NCI-H748 treated with DMSO at 0.1 percent for 48 hours (cell line): ENCODE measurements around the gene FAU.

ENCODE experiments used
- DNase-seq: peaks from one replicate; lab custom pipeline; 2025; lab: John Stamatoyannopoulos, UW

Gene FAU

GRCh38 chr11:65135633-65136145, 13.8 kb upstream of the FAU start:
- DNase-seq: peak; percentile 22

GRCh38 chr11:65134952-65135632, 13.2 kb upstream of the FAU start:
- DNase-seq: peak; percentile 98

DNA sequence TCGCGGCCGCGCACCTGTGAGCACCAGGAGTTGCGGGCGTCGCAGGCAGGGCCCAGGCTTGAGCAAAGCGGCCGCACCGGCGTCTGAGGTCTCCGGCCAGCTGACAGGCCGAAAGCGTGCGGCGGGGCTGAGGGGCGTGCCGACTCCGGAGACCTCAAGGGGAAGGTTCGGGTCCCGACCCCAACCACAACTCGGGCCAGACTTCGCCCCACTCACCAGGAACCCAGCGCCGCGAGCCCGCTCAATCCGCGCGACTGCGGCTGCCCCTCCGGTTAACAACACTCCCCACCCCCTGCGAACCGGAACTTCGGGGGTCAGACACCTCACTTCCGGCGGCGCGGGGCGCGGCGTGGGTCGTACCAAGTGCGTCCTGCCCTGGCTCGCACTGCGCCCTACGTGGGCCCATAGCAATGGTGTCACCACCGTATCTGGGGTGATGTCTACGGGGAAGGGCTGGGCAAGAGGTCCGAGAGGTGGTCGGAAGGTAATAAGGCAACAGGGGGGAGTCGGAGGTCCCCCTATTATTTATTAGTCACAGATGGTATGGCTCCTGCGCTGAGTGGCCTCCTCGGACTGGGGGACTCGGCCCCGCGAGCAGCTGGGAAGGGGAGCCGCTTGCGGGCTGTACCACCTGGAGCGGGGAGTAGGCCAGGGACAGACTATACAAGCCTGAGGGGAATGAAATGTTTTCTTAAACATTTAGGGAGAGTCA, 12.5 kb upstream of the FAU start, which contains the start of gene SYVN1:
Gene SYVN1, minus strand, starts transcription at position 280 of the 712 bp plus-strand sequence. CDS start 918 bp downstream, outside the sequence.
- peak; percentile 92 for DNase-seq

DNA sequence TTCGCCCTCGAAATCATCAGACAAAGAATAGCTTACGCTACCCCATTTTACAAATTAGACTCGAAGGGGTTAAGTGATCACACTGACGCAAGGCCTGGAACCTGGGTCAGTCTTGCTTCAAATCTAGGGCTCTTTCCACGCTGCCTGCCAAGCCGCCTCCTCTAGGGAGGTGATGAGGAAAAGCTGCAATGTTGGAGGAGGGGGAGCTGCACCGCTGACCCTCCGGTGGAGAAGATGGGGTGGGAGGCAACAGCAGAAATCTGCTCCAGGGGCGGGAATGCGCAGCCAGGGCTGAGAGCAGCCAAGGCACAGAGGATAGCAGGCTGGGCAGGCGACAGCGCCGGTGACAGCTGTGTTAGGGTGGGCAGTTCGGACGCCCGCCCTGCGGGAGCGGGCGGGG, 11.8 kb upstream of the FAU start:
- DNase-seq: no peak

DNA sequence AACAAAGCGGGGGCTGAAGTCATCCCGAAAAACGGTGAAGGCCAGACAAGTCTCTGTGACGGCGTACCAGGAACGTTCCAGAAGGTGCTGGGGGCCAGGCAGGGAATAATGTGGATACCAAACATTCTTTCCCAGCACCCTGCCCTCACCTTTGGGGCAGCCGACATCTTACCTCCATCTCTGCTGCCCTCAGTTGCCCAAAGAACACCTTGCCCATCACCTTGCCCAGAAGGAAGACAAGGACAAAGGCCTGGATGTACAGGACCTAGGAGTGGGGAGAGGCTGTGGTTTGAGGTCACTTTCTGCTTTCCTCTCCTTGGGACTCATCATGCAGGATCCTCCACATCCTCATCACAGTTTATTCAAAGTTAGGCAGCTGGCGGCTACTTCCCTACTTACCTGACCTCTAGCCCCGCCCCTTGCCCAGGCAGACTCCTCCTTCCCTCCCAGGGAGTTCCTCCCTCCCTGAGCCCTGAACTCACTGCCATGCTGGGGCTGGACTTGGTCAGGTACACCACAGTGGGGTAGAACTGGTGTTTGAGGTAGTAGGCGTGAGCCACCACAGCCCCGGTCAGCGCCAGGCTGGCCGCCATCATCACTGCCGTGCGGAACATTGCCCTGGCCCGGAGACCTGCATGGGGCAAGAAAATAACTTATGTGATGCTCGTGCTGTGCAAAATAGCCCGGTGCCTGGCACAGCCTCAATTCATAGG, 11.2 kb upstream of the FAU start:
- DNase-seq: peak; percentile 4

- DNase-seq: no peak
These were observed 10.5 kb upstream of the FAU start for GRCh38 chr11:65132238-65132987.

- no peak for DNase-seq
These were observed 9.9 kb upstream of the FAU start for GRCh38 chr11:65131895-65132237.

- DNase-seq: no peak
These were observed 9.5 kb upstream of the FAU start for GRCh38 chr11:65131417-65131776.

DNA sequence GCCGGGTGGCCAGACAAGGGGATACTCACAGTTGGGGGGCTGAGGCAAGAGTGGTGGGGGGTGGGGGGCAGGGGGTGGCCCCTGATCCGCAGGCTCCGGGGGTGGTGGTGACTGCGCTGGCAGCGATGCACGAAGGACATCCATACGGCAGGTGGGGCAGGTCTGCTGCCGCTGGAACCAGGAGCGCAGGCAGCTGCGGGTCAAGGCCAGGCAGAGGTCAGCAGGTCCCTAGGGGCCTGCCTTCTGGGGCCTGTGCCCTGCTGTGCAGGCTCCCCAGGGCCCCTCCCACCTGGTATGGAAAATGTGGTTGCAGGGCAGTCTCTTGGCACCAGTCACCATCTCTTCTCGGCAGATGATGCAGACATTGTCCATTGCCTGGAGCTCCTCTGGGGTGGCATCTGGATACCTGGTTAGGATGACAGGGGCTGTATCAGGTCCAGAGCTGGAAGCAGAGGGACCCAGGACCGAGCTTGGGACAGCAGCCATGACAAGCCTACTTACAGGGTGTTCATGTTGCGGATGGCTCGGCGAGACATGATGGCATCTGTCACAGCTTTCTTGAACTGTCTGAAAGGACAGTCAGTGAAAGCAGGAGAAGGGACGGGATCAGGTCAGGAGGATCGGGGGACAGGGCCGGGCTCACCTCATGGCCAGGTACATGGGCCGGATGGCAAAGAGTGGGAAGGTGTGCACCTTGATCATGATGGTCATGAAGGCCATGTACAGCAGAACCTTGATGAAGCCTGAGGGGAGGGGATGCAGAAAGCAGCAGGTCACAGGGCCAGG, 8.9 kb upstream of the FAU start:
- DNase-seq: no peak

DNA sequence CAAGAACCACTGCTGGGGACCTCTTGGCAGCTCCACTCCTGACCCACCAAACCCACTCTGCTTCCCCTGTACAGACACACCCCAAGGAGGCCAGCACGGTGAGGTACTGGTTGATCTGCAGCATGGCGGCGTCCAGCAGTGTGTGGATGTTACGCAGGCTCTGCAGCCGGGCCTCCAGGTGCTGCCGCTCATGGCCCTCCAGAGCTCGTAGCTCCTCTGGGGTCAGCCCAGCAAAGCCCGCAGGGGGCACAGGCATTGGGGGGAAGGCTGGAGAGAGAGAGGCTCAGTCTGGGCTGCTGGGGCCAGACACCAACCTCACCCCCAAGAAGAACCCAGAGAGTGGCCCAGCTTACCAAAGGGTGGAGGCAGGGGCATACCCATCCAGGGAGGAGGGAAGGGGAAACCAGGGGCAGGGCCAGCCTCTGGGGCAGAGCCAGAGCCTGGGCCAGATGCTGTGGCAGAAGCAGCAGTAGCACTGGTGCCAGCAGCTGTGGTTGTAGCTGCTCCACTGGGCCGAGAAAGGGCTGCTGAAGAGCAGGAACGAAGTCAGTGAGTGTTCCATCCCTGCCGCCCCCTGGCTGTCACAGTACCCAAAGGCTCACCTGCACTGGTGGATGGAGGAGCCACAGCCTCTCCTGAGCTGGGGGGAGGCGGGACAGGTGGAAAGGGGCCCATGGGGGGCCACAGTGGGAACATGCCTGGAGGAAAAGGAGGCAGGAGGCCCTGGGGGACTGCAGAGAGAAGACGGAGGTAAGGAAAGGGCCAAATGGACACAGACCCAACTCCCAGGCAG, 7.9 kb upstream of the FAU start:
- DNase-seq: no peak

DNA sequence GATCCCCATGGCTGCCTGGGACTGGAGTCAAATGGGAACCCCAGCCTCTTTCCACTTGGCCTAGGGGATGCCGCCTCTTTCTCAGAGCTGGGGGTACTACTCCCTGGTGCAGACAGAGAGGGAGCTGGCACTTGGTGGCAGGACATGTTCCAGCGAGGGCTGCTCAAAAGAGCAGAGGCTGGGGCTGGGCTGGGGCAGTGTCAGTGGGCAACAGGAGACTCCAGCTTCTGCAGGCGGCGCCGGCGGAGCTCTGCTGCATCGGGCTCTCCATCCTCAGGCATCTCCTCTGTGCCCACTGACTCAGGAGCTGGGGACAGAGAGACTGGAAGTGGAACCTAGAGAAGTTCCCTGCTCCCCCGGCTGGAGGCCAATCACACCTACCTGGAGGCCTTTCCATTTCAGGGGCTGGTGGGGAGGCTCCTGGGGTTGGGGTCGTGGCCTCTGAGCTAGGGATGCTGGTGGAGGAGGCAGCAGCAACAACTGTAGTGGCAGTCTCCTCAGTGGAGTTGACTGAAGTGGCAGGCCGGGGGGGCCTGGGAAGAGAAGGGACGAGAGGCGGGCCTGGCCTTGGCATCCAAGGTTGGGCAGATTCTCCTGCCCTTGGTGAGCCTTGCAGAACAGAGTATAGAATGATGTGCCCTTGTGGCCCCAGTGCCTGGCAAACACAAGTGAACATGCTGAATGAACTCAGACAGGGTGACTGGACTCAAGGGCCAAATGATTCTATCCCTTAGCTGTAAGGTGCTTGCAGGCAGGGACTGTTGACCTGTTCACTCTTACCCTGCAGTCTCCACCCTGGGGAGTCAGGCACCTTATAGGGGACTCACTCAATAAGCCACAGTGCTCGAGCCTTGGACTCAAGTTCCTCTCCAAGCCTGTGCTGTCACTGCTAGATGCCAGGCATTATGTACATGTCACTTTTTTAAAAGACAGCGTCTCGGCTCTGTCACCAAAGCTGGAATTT, 6.5 kb upstream of the FAU start:
- no peak for DNase-seq

DNA sequence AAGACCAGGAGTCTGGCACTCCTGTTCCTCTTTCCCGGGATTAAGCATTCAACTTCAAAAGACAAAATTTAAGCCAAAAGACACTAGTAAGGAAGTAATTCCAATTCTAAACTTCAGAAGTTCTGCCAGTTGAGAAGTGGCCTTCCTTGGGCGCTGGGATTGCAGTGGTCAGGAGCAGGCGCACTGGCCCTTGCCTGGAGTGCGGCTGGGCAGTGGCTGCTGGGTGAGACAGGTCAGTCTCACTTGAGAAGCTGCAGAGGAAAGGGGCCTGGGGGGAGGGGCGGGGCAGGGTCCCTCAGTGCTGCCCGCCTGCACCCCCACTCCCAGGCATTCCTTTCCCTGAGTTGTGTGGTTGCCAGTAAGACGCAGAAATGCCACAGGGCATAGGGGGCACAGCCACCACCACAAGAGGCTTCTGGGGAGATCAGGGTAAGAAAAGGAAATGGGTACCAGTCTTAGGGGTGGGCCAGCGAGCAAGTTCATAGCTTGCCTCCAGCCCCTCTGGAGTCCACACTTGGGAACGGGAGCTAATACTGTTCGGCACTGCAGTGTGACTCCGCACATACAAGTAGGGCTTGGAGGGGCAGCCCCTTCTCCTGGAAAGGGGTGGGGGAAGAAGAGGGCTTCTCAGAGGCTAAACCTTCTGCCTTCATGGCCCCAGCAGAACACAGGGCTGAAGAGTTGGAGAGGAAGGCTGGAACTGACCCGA, 5.7 kb upstream of the FAU start:
- DNase-seq: no peak

DNA sequence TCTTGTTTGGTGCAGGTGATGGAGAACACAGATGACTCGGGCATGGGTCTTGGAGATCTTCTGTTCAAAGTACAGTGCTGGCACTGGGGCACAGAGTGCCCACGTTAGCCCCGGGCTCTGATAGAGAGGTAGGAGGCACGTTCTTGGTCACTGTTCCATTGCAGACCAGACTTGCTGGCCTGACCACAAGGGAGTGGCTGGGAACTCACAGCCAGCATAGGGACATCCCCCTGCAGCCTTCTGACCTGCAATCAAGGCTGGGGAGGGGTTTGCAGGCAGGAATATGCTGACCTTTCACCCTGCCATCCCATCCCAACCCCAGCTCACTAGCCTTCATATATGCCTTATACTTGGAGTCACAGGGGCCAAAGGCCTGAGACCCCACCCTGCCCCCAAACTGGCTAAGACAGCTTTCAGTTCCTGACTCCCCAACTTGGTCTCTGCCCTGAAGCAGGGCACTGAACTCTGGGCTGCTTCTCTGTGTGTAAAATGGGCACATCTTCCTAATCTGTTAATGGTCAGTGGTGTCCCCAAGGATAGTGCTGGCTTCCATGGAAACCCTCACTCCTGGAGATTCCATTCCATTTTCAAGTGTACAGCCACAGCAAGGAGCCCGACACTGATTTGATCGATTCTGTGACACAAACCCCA, 4.8 kb upstream of the FAU start:
- no peak for DNase-seq

GRCh38 chr11:65125197-65126056, 3.5 kb upstream of the FAU start:
- DNase-seq: no peak

DNA sequence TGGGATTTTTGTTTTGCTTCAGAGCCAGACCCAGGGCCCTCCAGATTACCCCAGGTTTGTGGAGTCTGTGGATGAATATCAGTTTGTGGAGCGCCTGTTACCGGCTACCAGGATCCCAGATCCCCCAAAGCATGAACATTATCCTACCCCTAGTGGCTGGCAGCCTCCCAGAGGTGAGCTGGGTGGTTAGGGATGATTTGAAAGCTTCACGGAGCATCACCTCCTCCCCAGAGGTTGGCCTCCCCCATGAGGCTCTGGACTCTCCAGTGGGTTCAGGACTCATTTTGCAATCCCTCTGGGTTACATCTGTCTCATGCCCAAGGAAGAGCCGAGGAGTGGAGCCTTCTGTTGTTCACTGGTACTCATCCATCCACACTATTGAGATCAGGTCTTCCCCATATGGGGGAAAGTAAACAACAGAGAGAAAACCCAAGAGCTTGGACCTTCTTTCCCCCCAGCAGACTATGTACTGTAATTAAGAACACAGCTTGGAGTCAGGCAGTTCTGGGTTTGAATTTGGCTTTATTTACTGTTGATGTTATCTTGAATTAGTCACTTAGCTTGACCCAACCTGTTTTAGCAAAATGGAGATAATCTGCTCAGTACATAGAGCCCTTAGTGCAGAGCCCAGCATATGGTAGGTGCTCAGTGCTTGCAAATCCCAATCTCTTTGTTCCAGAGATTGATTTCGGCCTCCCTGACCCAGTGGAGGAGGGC, 2.7 kb upstream of the FAU start:
- DNase-seq: no peak

GRCh38 chr11:65121447-65121864, 478 bp downstream of the FAU start:
- DNase-seq: no peak

DNA sequence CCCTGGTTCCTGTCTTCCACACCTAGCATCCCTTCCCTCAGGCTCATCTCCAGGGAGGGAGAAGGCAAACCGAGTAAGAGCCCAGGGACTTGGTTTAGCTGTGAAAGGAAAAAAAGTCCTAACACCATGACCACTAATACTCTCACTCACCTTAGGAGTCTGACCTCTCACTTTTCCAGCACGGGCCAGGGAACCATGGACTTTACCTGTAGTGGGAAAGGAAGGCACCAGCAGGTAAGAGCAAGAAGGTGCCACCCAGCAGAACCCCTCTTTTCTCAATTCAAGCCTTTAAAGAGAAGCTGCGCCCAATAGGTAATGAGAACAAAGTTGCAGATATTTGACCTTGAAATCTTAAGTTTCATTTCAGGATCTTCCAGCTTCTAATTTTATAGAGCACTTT, 1.1 kb downstream of the FAU start:
- DNase-seq: no peak
